ENCODE data around the gene PWWP2A.

The PWWP2A gene

DNA sequence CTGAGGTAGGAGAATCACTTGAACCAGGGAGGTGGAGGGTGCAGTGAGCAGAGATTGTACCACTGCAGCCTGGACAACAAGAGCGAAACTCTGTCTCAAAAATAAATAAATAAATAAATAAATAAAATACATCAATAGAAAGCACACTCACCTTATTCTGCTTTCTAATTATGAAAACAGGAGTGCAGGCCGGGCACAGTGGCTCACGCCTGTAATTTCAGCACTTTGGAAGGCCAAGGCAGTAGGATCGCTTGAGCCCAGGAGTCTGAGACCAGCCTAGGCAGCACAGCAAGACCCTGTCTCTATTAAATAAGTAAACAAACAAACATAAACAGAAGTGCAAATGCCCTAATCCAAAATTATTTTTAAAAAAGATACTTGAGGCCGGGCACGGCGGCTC lies 2.3 kb downstream of the PWWP2A start:
- peaks cover 8 to 22% of the 10 kb centered on the region in 2 experiments for H3K36me3 ChIP-seq (ENCODE audit: control insufficient read depth in 1 of 2, insufficient read depth in 2 of 2, low read length in 2 of 2)
- H3K4me2 ChIP-seq (ENCODE audit: low read length), result no peak overlapping the region
- H2BK12ac ChIP-seq (ENCODE audit: low read length), result no peak overlapping the region
- H3K18ac ChIP-seq (ENCODE audit: low read length), result no peak overlapping the region
- H2BK5ac ChIP-seq (ENCODE audit: low read depth, low read length, poor library complexity), result no peak overlapping the region
- no peak overlapping the region for H2AK5ac ChIP-seq (ENCODE audit: low read length)
- no peak overlapping the region for H2BK120ac ChIP-seq (ENCODE audit: insufficient read depth, low read length, poor library complexity)
- no peak overlapping the region for H3K23ac ChIP-seq (ENCODE audit: low read length)
- peaks cover 9% of the 10 kb centered on the region for H3K79me2 ChIP-seq (ENCODE audit: control insufficient read depth, insufficient read depth, low read length, poor library complexity)
- peaks cover 0 to 5% of the 10 kb centered on the region in 2 experiments for H3K4me1 ChIP-seq (ENCODE audit: control insufficient read depth in 1 of 2, insufficient read depth in 2 of 2, low read length in 2 of 2)
- H4K8ac ChIP-seq (ENCODE audit: low read depth, low read length), result no peak overlapping the region
- no peaks in the 10 kb centered on the region for H3K9me3 ChIP-seq (ENCODE audit: insufficient read depth, low read depth, low read length)
- peaks cover 7% of the 10 kb centered on the region for H3K79me1 ChIP-seq (ENCODE audit: low read length)
- DNase-seq, result no peak
- H4K91ac ChIP-seq (ENCODE audit: low read depth, low read length), result no peak overlapping the region
- H3K4me3 ChIP-seq (ENCODE audit: low read depth, low read length), result no peak overlapping the region
- no peak overlapping the region for H3K27ac ChIP-seq (ENCODE audit: low read depth, low read length)
- no peak overlapping the region for H3K4ac ChIP-seq (ENCODE audit: low read depth, low read length)
- H3K14ac ChIP-seq (ENCODE audit: low read length), result no peak overlapping the region
- H3K27me3 ChIP-seq (ENCODE audit: insufficient read depth, low read length), result no peaks in the 10 kb centered on the region
- no peak overlapping the region for H3K9ac ChIP-seq (ENCODE audit: low read length)
- no CpG with 5 or more reads among the region's 7 CpGs for WGBS (ENCODE audit: extremely low coverage, insufficient coverage, insufficient read length)
- H2AFZ ChIP-seq (ENCODE audit: insufficient read depth, low read length, poor library complexity), result no peak overlapping the region
- no peak overlapping the region for H4K12ac ChIP-seq (ENCODE audit: low read depth, low read length)

DNA sequence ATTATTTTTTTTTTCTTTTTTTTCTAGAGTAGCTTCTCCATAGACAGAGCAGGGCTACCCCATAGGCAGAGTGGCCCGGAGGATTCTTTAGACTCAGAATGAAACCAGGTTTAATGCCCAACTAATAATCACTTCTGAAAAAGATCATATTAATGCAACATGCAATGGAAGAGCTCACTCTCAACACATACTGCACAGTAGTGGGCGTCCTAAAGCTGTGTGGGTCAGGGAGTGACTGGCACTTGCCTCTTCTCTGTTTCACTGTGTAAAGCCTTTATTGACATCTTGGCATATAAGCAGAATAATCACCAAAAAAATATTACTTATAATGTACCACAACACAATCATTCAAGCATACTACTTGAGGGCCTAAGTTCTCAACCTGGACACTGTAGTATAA lies 11.1 kb downstream of the PWWP2A start:
- Histone ChIP-seq H3K4me2 (ENCODE audit: low read length) (no peak overlapping the region), H2AK5ac (ENCODE audit: low read length) (no peak overlapping the region), H3K79me2 (ENCODE audit: control insufficient read depth, insufficient read depth, low read length, poor library complexity) (no peaks in the 10 kb centered on the region), H3K23ac (ENCODE audit: low read length) (no peak overlapping the region), H3K4ac (ENCODE audit: low read depth, low read length) (no peak overlapping the region), H2BK120ac (ENCODE audit: insufficient read depth, low read length, poor library complexity) (no peak overlapping the region), H4K12ac (ENCODE audit: low read depth, low read length) (no peak overlapping the region), H4K8ac (ENCODE audit: low read depth, low read length) (no peak overlapping the region), H3K27ac (ENCODE audit: low read depth, low read length) (no peak overlapping the region), H2BK12ac (ENCODE audit: low read length) (no peak overlapping the region), H4K91ac (ENCODE audit: low read depth, low read length) (no peak overlapping the region), H3K9ac (ENCODE audit: low read length) (no peak overlapping the region), H3K27me3 (ENCODE audit: insufficient read depth, low read length) (no peaks in the 10 kb centered on the region), H3K4me3 (ENCODE audit: low read depth, low read length) (no peak overlapping the region), H3K79me1 (ENCODE audit: low read length) (no peaks in the 10 kb centered on the region), H3K4me1 (ENCODE audit: control insufficient read depth in 1 of 2, insufficient read depth in 2 of 2, low read length in 2 of 2) (no peaks in the 10 kb centered on the region), H3K18ac (ENCODE audit: low read length) (no peak overlapping the region), H3K9me3 (ENCODE audit: insufficient read depth, low read depth, low read length) (peaks cover 2% of the 10 kb centered on the region), H3K36me3 (ENCODE audit: control insufficient read depth in 1 of 2, insufficient read depth in 2 of 2, low read length in 2 of 2) (peaks cover 8 to 12% of the 10 kb centered on the region in 2 experiments), H2AFZ (ENCODE audit: insufficient read depth, low read length, poor library complexity) (no peak overlapping the region), H2BK5ac (ENCODE audit: low read depth, low read length, poor library complexity) (no peak overlapping the region), H3K14ac (ENCODE audit: low read length) (no peak overlapping the region)
- WGBS (ENCODE audit: extremely low coverage, insufficient coverage, insufficient read length), result no CpG with 5 or more reads among the region's 2 CpGs
- DNase-seq, result no peak

GRCh38 chr5:160105686-160106360 lies 13.4 kb downstream of the PWWP2A start:
- Histone ChIP-seq H3K23ac (ENCODE audit: low read length) (no peak overlapping the region), H3K4ac (ENCODE audit: low read depth, low read length) (no peak overlapping the region), H2BK120ac (ENCODE audit: insufficient read depth, low read length, poor library complexity) (no peak overlapping the region), H3K36me3 (ENCODE audit: control insufficient read depth in 1 of 2, insufficient read depth in 2 of 2, low read length in 2 of 2) (peaks cover 2 to 5% of the 10 kb centered on the region in 2 experiments), H3K9me3 (ENCODE audit: insufficient read depth, low read depth, low read length) (no peaks in the 10 kb centered on the region), H3K27ac (ENCODE audit: low read depth, low read length) (no peak overlapping the region), H3K4me2 (ENCODE audit: low read length) (no peak overlapping the region), H3K9ac (ENCODE audit: low read length) (no peak overlapping the region), H2BK12ac (ENCODE audit: low read length) (no peak overlapping the region), H3K79me2 (ENCODE audit: control insufficient read depth, insufficient read depth, low read length, poor library complexity) (no peaks in the 10 kb centered on the region), H2AK5ac (ENCODE audit: low read length) (no peak overlapping the region), H3K4me3 (ENCODE audit: low read depth, low read length) (no peak overlapping the region), H4K12ac (ENCODE audit: low read depth, low read length) (no peak overlapping the region), H2BK5ac (ENCODE audit: low read depth, low read length, poor library complexity) (no peak overlapping the region), H3K18ac (ENCODE audit: low read length) (no peak overlapping the region), H4K8ac (ENCODE audit: low read depth, low read length) (no peak overlapping the region), H3K4me1 (ENCODE audit: control insufficient read depth in 1 of 2, insufficient read depth in 2 of 2, low read length in 2 of 2) (no peaks in the 10 kb centered on the region), H3K79me1 (ENCODE audit: low read length) (no peaks in the 10 kb centered on the region), H4K91ac (ENCODE audit: low read depth, low read length) (no peak overlapping the region), H3K14ac (ENCODE audit: low read length) (no peak overlapping the region), H3K27me3 (ENCODE audit: insufficient read depth, low read length) (no peaks in the 10 kb centered on the region), H2AFZ (ENCODE audit: insufficient read depth, low read length, poor library complexity) (no peak overlapping the region)
- peak in 1 of 2 donors; percentile 3 for DNase-seq
- WGBS (ENCODE audit: extremely low coverage, insufficient coverage, insufficient read length), result no CpG with 5 or more reads among the region's 4 CpGs

GRCh38 chr5:160097991-160098390 lies 21.3 kb downstream of the PWWP2A start:
- Histone ChIP-seq H3K4me2 (ENCODE audit: low read length) (no peak overlapping the region), H3K4ac (ENCODE audit: low read depth, low read length) (no peak overlapping the region), H2BK5ac (ENCODE audit: low read depth, low read length, poor library complexity) (no peak overlapping the region), H3K27me3 (ENCODE audit: insufficient read depth, low read length) (no peaks in the 10 kb centered on the region), H4K8ac (ENCODE audit: low read depth, low read length) (no peak overlapping the region), H3K4me1 (ENCODE audit: control insufficient read depth in 1 of 2, insufficient read depth in 2 of 2, low read length in 2 of 2) (no peaks in the 10 kb centered on the region), H2AK5ac (ENCODE audit: low read length) (no peak overlapping the region), H3K9ac (ENCODE audit: low read length) (no peak overlapping the region), H4K91ac (ENCODE audit: low read depth, low read length) (no peak overlapping the region), H3K27ac (ENCODE audit: low read depth, low read length) (no peak overlapping the region), H3K18ac (ENCODE audit: low read length) (no peak overlapping the region), H3K79me2 (ENCODE audit: control insufficient read depth, insufficient read depth, low read length, poor library complexity) (no peaks in the 10 kb centered on the region), H2BK12ac (ENCODE audit: low read length) (no peak overlapping the region), H3K4me3 (ENCODE audit: low read depth, low read length) (no peak overlapping the region), H2BK120ac (ENCODE audit: insufficient read depth, low read length, poor library complexity) (no peak overlapping the region), H2AFZ (ENCODE audit: insufficient read depth, low read length, poor library complexity) (no peak overlapping the region), H3K36me3 (ENCODE audit: control insufficient read depth in 1 of 2, insufficient read depth in 2 of 2, low read length in 2 of 2) (peaks cover 3 to 4% of the 10 kb centered on the region in 2 experiments), H4K12ac (ENCODE audit: low read depth, low read length) (no peak overlapping the region), H3K9me3 (ENCODE audit: insufficient read depth, low read depth, low read length) (no peaks in the 10 kb centered on the region), H3K79me1 (ENCODE audit: low read length) (no peaks in the 10 kb centered on the region), H3K14ac (ENCODE audit: low read length) (no peak overlapping the region), H3K23ac (ENCODE audit: low read length) (no peak overlapping the region)
- no CpG with 5 or more reads among the region's 4 CpGs for WGBS (ENCODE audit: extremely low coverage, insufficient coverage, insufficient read length)
- no peak for DNase-seq

All from trophoblast cell (in vitro differentiated cells and primary cell).